GM23338 (cell line): ENCODE data around the gene STIM2.

ENCODE experiments used
- EZH2 ChIP-seq: fragments of 200-600 bp; sonication (generic); IDR thresholded peaks from one replicate; pipeline ENCODE4 v1.8.0; 2017; ENCODE audit warnings: antibody characterized with exemption, mild to moderate bottlenecking, low read depth; ENCODE audit not compliant: unreplicated experiment
- NANOG ChIP-seq: IDR thresholded peaks from 2 replicates; pipeline ENCODE4 v1.6.1; 2016; ENCODE audit warnings: antibody characterized with exemption, borderline replicate concordance
- POLR2AphosphoS5 ChIP-seq: IDR thresholded peaks from 2 replicates; pipeline ENCODE4 v1.6.1; 2016; ENCODE audit warnings: antibody characterized with exemption, low read depth
- TF ChIP-seq, protein P1 (sequence below): IDR thresholded peaks from one replicate; pipeline ENCODE4 v1.6.1; 2018; ENCODE audit warnings: antibody characterized with exemption; ENCODE audit not compliant: unreplicated experiment
- TF ChIP-seq, protein P2 (sequence below): fragments of 250-450 bp; sonication (Bioruptor Pico); IDR thresholded peaks from 2 replicates; pipeline ENCODE4 v1.5.0; 2020; ENCODE audit warnings: mild to moderate bottlenecking, moderate library complexity
- TF ChIP-seq, protein P3 (sequence below), 2 experiments: fragments of 200-600 bp in 1 of 2; sonication (generic) in 1 of 2; conservative IDR thresholded peaks; 2 replicates each; pipeline versions ENCODE4 v1.5.1 to v1.6.1; 2016 to 2017; ENCODE audit warnings: antibody characterized with exemption in 2 of 2, low read depth in 2 of 2, mild to moderate bottlenecking in 2 of 2, moderate library complexity in 1 of 2

DNA sequence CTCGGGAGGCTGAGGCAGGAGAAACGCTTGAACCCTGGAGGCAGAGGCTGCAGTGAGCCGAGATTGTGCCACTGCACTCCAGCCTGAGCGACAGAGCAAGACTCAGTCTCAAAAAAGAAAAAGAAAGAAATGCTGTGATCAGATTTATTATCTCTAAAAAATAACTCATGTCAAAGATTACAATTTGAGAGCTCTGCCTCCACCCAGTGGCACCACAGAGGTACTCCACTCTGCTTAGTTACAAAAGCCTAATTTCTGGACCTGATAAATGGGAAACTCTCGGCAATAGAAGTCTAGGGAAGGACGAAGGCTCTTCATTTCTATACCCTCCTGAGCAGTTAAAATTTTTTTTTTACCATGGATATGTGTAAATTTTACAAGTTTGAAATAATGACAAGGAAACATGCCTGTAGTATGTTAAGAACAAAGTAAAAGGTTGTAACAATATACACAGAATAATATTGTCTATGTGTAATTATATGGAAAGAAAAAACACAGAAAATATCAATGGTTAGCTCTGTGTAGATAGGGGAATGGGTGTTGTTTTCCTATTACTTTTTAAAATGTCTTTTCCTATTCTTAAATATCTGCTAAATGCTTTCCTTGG is 149.8 kb downstream of the STIM2 start:
- TF ChIP-seq EZH2: no peak
- no peak for TF ChIP-seq POLR2AphosphoS5
- TF ChIP-seq, protein P1, sequence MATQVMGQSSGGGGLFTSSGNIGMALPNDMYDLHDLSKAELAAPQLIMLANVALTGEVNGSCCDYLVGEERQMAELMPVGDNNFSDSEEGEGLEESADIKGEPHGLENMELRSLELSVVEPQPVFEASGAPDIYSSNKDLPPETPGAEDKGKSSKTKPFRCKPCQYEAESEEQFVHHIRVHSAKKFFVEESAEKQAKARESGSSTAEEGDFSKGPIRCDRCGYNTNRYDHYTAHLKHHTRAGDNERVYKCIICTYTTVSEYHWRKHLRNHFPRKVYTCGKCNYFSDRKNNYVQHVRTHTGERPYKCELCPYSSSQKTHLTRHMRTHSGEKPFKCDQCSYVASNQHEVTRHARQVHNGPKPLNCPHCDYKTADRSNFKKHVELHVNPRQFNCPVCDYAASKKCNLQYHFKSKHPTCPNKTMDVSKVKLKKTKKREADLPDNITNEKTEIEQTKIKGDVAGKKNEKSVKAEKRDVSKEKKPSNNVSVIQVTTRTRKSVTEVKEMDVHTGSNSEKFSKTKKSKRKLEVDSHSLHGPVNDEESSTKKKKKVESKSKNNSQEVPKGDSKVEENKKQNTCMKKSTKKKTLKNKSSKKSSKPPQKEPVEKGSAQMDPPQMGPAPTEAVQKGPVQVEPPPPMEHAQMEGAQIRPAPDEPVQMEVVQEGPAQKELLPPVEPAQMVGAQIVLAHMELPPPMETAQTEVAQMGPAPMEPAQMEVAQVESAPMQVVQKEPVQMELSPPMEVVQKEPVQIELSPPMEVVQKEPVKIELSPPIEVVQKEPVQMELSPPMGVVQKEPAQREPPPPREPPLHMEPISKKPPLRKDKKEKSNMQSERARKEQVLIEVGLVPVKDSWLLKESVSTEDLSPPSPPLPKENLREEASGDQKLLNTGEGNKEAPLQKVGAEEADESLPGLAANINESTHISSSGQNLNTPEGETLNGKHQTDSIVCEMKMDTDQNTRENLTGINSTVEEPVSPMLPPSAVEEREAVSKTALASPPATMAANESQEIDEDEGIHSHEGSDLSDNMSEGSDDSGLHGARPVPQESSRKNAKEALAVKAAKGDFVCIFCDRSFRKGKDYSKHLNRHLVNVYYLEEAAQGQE: no peak
- TF ChIP-seq, protein P2, sequence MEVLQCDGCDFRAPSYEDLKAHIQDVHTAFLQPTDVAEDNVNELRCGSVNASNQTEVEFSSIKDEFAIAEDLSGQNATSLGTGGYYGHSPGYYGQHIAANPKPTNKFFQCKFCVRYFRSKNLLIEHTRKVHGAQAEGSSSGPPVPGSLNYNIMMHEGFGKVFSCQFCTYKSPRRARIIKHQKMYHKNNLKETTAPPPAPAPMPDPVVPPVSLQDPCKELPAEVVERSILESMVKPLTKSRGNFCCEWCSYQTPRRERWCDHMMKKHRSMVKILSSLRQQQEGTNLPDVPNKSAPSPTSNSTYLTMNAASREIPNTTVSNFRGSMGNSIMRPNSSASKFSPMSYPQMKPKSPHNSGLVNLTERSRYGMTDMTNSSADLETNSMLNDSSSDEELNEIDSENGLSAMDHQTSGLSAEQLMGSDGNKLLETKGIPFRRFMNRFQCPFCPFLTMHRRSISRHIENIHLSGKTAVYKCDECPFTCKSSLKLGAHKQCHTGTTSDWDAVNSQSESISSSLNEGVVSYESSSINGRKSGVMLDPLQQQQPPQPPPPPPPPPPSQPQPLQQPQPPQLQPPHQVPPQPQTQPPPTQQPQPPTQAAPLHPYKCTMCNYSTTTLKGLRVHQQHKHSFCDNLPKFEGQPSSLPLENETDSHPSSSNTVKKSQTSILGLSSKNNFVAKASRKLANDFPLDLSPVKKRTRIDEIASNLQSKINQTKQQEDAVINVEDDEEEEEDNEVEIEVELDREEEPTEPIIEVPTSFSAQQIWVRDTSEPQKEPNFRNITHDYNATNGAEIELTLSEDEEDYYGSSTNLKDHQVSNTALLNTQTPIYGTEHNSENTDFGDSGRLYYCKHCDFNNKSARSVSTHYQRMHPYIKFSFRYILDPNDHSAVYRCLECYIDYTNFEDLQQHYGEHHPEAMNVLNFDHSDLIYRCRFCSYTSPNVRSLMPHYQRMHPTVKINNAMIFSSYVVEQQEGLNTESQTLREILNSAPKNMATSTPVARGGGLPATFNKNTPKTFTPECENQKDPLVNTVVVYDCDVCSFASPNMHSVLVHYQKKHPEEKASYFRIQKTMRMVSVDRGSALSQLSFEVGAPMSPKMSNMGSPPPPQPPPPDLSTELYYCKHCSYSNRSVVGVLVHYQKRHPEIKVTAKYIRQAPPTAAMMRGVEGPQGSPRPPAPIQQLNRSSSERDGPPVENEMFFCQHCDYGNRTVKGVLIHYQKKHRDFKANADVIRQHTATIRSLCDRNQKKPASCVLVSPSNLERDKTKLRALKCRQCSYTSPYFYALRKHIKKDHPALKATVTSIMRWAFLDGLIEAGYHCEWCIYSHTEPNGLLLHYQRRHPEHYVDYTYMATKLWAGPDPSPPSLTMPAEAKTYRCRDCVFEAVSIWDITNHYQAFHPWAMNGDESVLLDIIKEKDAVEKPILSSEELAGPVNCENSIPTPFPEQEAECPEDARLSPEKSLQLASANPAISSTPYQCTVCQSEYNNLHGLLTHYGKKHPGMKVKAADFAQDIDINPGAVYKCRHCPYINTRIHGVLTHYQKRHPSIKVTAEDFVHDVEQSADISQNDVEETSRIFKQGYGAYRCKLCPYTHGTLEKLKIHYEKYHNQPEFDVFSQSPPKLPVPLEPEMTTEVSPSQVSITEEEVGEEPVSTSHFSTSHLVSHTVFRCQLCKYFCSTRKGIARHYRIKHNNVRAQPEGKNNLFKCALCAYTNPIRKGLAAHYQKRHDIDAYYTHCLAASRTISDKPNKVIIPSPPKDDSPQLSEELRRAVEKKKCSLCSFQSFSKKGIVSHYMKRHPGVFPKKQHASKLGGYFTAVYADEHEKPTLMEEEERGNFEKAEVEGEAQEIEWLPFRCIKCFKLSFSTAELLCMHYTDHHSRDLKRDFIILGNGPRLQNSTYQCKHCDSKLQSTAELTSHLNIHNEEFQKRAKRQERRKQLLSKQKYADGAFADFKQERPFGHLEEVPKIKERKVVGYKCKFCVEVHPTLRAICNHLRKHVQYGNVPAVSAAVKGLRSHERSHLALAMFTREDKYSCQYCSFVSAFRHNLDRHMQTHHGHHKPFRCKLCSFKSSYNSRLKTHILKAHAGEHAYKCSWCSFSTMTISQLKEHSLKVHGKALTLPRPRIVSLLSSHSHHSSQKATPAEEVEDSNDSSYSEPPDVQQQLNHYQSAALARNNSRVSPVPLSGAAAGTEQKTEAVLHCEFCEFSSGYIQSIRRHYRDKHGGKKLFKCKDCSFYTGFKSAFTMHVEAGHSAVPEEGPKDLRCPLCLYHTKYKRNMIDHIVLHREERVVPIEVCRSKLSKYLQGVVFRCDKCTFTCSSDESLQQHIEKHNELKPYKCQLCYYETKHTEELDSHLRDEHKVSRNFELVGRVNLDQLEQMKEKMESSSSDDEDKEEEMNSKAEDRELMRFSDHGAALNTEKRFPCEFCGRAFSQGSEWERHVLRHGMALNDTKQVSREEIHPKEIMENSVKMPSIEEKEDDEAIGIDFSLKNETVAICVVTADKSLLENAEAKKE: no peak
- TF ChIP-seq, protein P3, sequence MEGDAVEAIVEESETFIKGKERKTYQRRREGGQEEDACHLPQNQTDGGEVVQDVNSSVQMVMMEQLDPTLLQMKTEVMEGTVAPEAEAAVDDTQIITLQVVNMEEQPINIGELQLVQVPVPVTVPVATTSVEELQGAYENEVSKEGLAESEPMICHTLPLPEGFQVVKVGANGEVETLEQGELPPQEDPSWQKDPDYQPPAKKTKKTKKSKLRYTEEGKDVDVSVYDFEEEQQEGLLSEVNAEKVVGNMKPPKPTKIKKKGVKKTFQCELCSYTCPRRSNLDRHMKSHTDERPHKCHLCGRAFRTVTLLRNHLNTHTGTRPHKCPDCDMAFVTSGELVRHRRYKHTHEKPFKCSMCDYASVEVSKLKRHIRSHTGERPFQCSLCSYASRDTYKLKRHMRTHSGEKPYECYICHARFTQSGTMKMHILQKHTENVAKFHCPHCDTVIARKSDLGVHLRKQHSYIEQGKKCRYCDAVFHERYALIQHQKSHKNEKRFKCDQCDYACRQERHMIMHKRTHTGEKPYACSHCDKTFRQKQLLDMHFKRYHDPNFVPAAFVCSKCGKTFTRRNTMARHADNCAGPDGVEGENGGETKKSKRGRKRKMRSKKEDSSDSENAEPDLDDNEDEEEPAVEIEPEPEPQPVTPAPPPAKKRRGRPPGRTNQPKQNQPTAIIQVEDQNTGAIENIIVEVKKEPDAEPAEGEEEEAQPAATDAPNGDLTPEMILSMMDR (conservative IDR thresholded peaks at IDR 0.05; ENCODE audit: low read depth in 2 of 2): peak; percentile 82 to 90
- TF ChIP-seq NANOG: no peak
